ENCODE measurements around the gene CERS6.

CERS6 gene

GRCh38 chr2:168811696-168812095 lies 355.6 kb downstream of the CERS6 start:
- no peak overlapping the region for H3K4me2 ChIP-seq
- no peaks in the 10 kb centered on the region for H3K27me3 ChIP-seq
- H3K4me1 ChIP-seq = no peaks in the 10 kb centered on the region
- no peak overlapping the region for H3K9ac ChIP-seq
- no peak for TF ChIP-seq Cebpa-rat (IDR thresholded peaks at IDR 0.05)
- H4K20me1 ChIP-seq = no peaks in the 10 kb centered on the region
- H3K9me3 ChIP-seq = no peaks in the 10 kb centered on the region
- no peak overlapping the region for H3K27ac ChIP-seq
- H3K36me3 ChIP-seq = no peaks in the 10 kb centered on the region
- no peak overlapping the region for H3K4me3 ChIP-seq

- no peaks in the 10 kb centered on the region for H4K20me1 ChIP-seq
- H3K4me3 ChIP-seq = no peak overlapping the region
- TF ChIP-seq Cebpa-rat (IDR thresholded peaks at IDR 0.05) = no peak
- H3K4me1 ChIP-seq = peaks cover 6% of the 10 kb centered on the region
- no peaks in the 10 kb centered on the region for H3K27me3 ChIP-seq
- no peak overlapping the region for H3K9ac ChIP-seq
- no peaks in the 10 kb centered on the region for H3K36me3 ChIP-seq
- H3K9me3 ChIP-seq = no peaks in the 10 kb centered on the region
- H3K27ac ChIP-seq = no peak overlapping the region
- no peak overlapping the region for H3K4me2 ChIP-seq
Observed at GRCh38 chr2:168814046-168814445, 358.0 kb downstream of the CERS6 start.

- no peaks in the 10 kb centered on the region for H3K27me3 ChIP-seq
- no peaks in the 10 kb centered on the region for H3K9me3 ChIP-seq
- no peak overlapping the region for H3K27ac ChIP-seq
- peaks cover 6% of the 10 kb centered on the region for H3K4me1 ChIP-seq
- no peak overlapping the region for H3K4me2 ChIP-seq
- H3K36me3 ChIP-seq = no peaks in the 10 kb centered on the region
- TF ChIP-seq Cebpa-rat (IDR thresholded peaks at IDR 0.05) = no peak
- no peak overlapping the region for H3K9ac ChIP-seq
- H4K20me1 ChIP-seq = no peaks in the 10 kb centered on the region
- H3K4me3 ChIP-seq = no peak overlapping the region
Observed at GRCh38 chr2:168814939-168815907, 359.2 kb downstream of the CERS6 start.

- Histone ChIP-seq H4K20me1 (no peaks in the 10 kb centered on the region), H3K27ac (no peak overlapping the region)
Observed at GRCh38 chr2:168816369-168816768, 360.3 kb downstream of the CERS6 start.

GRCh38 chr2:168819050-168819715 lies 363.1 kb downstream of the CERS6 start:
- no peak overlapping the region for H3K9ac ChIP-seq
- H3K9me3 ChIP-seq = no peaks in the 10 kb centered on the region
- H3K4me2 ChIP-seq = no peak overlapping the region
- H3K4me3 ChIP-seq = no peak overlapping the region
- no peaks in the 10 kb centered on the region for H4K20me1 ChIP-seq
- no peak overlapping the region for H3K27ac ChIP-seq
- H3K27me3 ChIP-seq = no peaks in the 10 kb centered on the region
- peaks cover 6% of the 10 kb centered on the region for H3K4me1 ChIP-seq
- H3K36me3 ChIP-seq = no peaks in the 10 kb centered on the region
- TF ChIP-seq Cebpa-rat (IDR thresholded peaks at IDR 0.05) = no peak

More at GRCh38 chr2:168816369-168816768, 360.3 kb downstream of the CERS6 start:
- TF ChIP-seq Cebpa-rat (IDR thresholded peaks at IDR 0.05) = no peak
- Histone ChIP-seq H3K9me3 (no peaks in the 10 kb centered on the region), H3K4me3 (no peak overlapping the region), H3K27me3 (no peaks in the 10 kb centered on the region), H3K4me1 (peaks cover 6% of the 10 kb centered on the region), H3K4me2 (no peak overlapping the region), H3K9ac (no peak overlapping the region), H3K36me3 (no peaks in the 10 kb centered on the region)

- Histone ChIP-seq H3K9me3 (no peaks in the 10 kb centered on the region), H3K9ac (no peak overlapping the region), H3K27me3 (no peaks in the 10 kb centered on the region), H4K20me1 (no peaks in the 10 kb centered on the region), H3K4me2 (no peak overlapping the region), H3K36me3 (no peaks in the 10 kb centered on the region), H3K27ac (no peak overlapping the region), H3K4me3 (no peak overlapping the region), H3K4me1 (peaks cover 6% of the 10 kb centered on the region)
- no peak for TF ChIP-seq Cebpa-rat (IDR thresholded peaks at IDR 0.05)
Observed at GRCh38 chr2:168819829-168820489, 363.9 kb downstream of the CERS6 start.

GRCh38 chr2:168821577-168821976 lies 365.5 kb downstream of the CERS6 start:
- TF ChIP-seq Cebpa-rat (IDR thresholded peaks at IDR 0.05) = no peak
- H4K20me1 ChIP-seq = no peaks in the 10 kb centered on the region
- no peak overlapping the region for H3K4me2 ChIP-seq

GRCh38 chr2:168821992-168822391 lies 365.9 kb downstream of the CERS6 start:
- TF ChIP-seq Cebpa-rat (IDR thresholded peaks at IDR 0.05) = no peak
- Histone ChIP-seq H3K4me2 (no peak overlapping the region), H3K27ac (no peak overlapping the region), H3K4me1 (peaks cover 6% of the 10 kb centered on the region), H4K20me1 (no peaks in the 10 kb centered on the region), H3K4me3 (no peak overlapping the region), H3K27me3 (no peaks in the 10 kb centered on the region), H3K36me3 (no peaks in the 10 kb centered on the region), H3K9ac (no peak overlapping the region), H3K9me3 (no peaks in the 10 kb centered on the region)

More at GRCh38 chr2:168821577-168821976, 365.5 kb downstream of the CERS6 start:
- no peaks in the 10 kb centered on the region for H3K9me3 ChIP-seq
- no peak overlapping the region for H3K4me3 ChIP-seq
- H3K9ac ChIP-seq = no peak overlapping the region
- peaks cover 6% of the 10 kb centered on the region for H3K4me1 ChIP-seq
- no peaks in the 10 kb centered on the region for H3K36me3 ChIP-seq
- H3K27me3 ChIP-seq = no peaks in the 10 kb centered on the region
- no peak overlapping the region for H3K27ac ChIP-seq
